Measurements from ENCODE around the gene SHF. TPM values are rescaled to one million over a fixed set of nuclear protein-coding genes. Genes with fewer than 3 reads are reported as not detected.

Gene SHF
- total RNA-seq, 4 donors from 2014 or later = 6.0 to 19.4 (median 13.0) TPM

- no peak overlapping the region for H3K4me3 ChIP-seq (ENCODE audit: low read depth, poor library complexity, severe bottlenecking)
- WGBS, 2 donors = 58 to 62% methylated on average over 3 of the region's 3 CpGs
- no peak for DNase-seq (ENCODE audit: low spot score in 2 of 2)
- TF ChIP-seq CTCF (IDR thresholded peaks at IDR 0.05) (no peak), POLR2A (IDR thresholded peaks at IDR 0.05) (no peak)
- intact Hi-C loops (cut with DNase I; ENCODE audit: low total_unique reads) = no loop called here
Observed at GRCh38 chr15:45132844-45133560, 54.8 kb downstream of the SHF start.

GRCh38 chr15:45131510-45131909, 56.3 kb downstream of the SHF start:
- intact Hi-C loops (cut with DNase I; ENCODE audit: low total_unique reads) = no loop called here
- TF ChIP-seq POLR2A (IDR thresholded peaks at IDR 0.05) (no peak), CTCF (IDR thresholded peaks at IDR 0.05) (no peak)
- DNase-seq (ENCODE audit: low spot score in 2 of 2) = no peak
- 85 to 91% methylated on average over 3 of the region's 3 CpGs for WGBS, 2 donors
- H3K4me3 ChIP-seq (ENCODE audit: low read depth, poor library complexity, severe bottlenecking) = no peak overlapping the region

GRCh38 chr15:45130291-45131000, 57.3 kb downstream of the SHF start:
- H3K4me3 ChIP-seq (ENCODE audit: low read depth, poor library complexity, severe bottlenecking) = no peak overlapping the region
- 71 to 74% methylated on average over 7 of the region's 7 CpGs for WGBS, 2 donors
- intact Hi-C loops (cut with DNase I; ENCODE audit: low total_unique reads) = no loop called here
- no peak for DNase-seq (ENCODE audit: low spot score in 2 of 2)
- TF ChIP-seq CTCF (IDR thresholded peaks at IDR 0.05) = no peak
- TF ChIP-seq POLR2A (IDR thresholded peaks at IDR 0.05) = no peak

- DNase-seq (ENCODE audit: low spot score in 2 of 2) = peak; percentile 57 to 93
- intact Hi-C loops (cut with DNase I; ENCODE audit: low total_unique reads) = no loop called here
- TF ChIP-seq POLR2A (IDR thresholded peaks at IDR 0.05) (no peak), CTCF (IDR thresholded peaks at IDR 0.05) (no peak)
- WGBS, 2 donors = 1 to 3% methylated on average over 12 to 35 of the region's 46 CpGs
- H3K4me3 ChIP-seq (ENCODE audit: low read depth, poor library complexity, severe bottlenecking) = peak within 1 kb of the TSS; percentile 39
Observed at GRCh38 chr15:45129651-45130129, 58.1 kb downstream of the SHF start, which contains the start of the genes DUOX1 and DUOXA1. Gene DUOX1 (plus strand): TSS chr15:45129994. CDS start chr15:45131967, 1,973 bp downstream. Gene DUOXA1 (minus strand): TSS chr15:45129879. CDS start chr15:45123014, 6,865 bp downstream.

GRCh38 chr15:45128971-45129639, 58.7 kb downstream of the SHF start:
- TF ChIP-seq CTCF (IDR thresholded peaks at IDR 0.05) (no peak), POLR2A (IDR thresholded peaks at IDR 0.05) (no peak)
- no peak for DNase-seq (ENCODE audit: low spot score in 2 of 2)
- WGBS, 2 donors = 3 to 4% methylated on average over 37 to 46 of the region's 47 CpGs
- H3K4me3 ChIP-seq (ENCODE audit: low read depth, poor library complexity, severe bottlenecking) = peak overlapping the region; percentile 39
- intact Hi-C loops (cut with DNase I; ENCODE audit: low total_unique reads) = no loop called here
